Measurements from ENCODE around the gene AMOTL1. TPM values are rescaled to one million over a fixed set of nuclear protein-coding genes. Genes with fewer than 3 reads are reported as not detected.
A peak's percentile ranks its signal among the peaks of the same experiment; 100 is the strongest.

AMOTL1 gene
- total and polyA plus RNA-seq, 2 of the 8 experiments (the other 6 are each of a cell fraction or from before 2014, with no cell fraction given) = 9.0 to 27.6 TPM

- ChIA-PET POLR2A (ENCODE audit: partially characterized antibody) (interaction anchor here (0.6 to 3.5 kb wide), 12 partner anchors 8 to 192 kb away, joined by 3 to 14 read pairs (median 4); no protein-coding TSS in a partner anchor), CTCF (ENCODE audit: partially characterized antibody) (interaction anchor here (0.6 to 7.4 kb wide), 20 partner anchors 8 to 163 kb away, joined by 3 to 61 read pairs (median 3); no protein-coding TSS in a partner anchor)
- WGBS, 2 experiments (ENCODE audit: extremely low coverage in 1 of 2, insufficient coverage in 1 of 2, insufficient read length in 1 of 2, insufficient replicate concordance in 2 of 2, low coverage in 1 of 2, low lambda C conversion rate in 2 of 2, missing lambda C conversion rate in 1 of 2) = 44% methylated on average over 4 of the region's 4 CpGs; no CpG with 5 or more reads in 1 of the 2 experiments
- Histone ChIP-seq H3K9ac (replicated peaks in 1 of 4; ENCODE audit: extremely low read depth in 1 of 4, low read depth in 3 of 4, low read length in 3 of 4) (no peak overlapping the region), H3K79me2 (ENCODE audit: control insufficient read depth in 1 of 2, insufficient read depth in 2 of 2, low read length in 2 of 2) (no peaks in the 10 kb centered on the region), H4K91ac (replicated peaks; ENCODE audit: insufficient read length, low read length) (peak overlapping the region; percentile 72), H3K4me1 (replicated peaks in 1 of 4; ENCODE audit: control insufficient read depth in 3 of 4, insufficient read depth in 4 of 4, low read length in 3 of 4) (peaks cover 5 to 29% (median 16%) of the 10 kb centered on the region in 4 experiments), H3K36me3 (ENCODE audit: control insufficient read depth in 2 of 4, insufficient read depth in 4 of 4, low read length in 3 of 4) (no peaks in the 10 kb centered on the region), H3K4ac (replicated peaks; ENCODE audit: insufficient read length, low read depth, low read length) (peak overlapping the region; percentile 25), H2AK5ac (ENCODE audit: low read depth, low read length) (no peak overlapping the region), H3K4me3 (ENCODE audit: extremely low read depth in 1 of 4, insufficient read depth in 2 of 4, low read depth in 3 of 4, low read length in 4 of 4) (peak overlapping the region in 1 of 4 experiments; percentile 12; a peak in 2 of 8 replicates), H2BK5ac (ENCODE audit: low read depth, low read length) (peak overlapping the region; percentile 93; the same call in 1 of the 2 replicates), H3K27me3 (replicated peaks in 1 of 4; ENCODE audit: control insufficient read depth in 3 of 4, extremely low read depth in 1 of 4, insufficient read depth in 3 of 4, low read length in 3 of 4) (peaks cover 0 to 8% (median 4%) of the 10 kb centered on the region in 4 experiments; a peak in 3 of 7 replicates), H3K56ac (replicated peaks; ENCODE audit: insufficient read length, low read depth, low read length) (no peak overlapping the region), H3K14ac (ENCODE audit: insufficient read length) (no peak overlapping the region), H4K20me1 (replicated peaks in 1 of 2; ENCODE audit: control insufficient read depth in 1 of 2, insufficient read depth in 2 of 2, low read length in 2 of 2) (no peaks in the 10 kb centered on the region), H3K9me3 (ENCODE audit: insufficient read depth in 2 of 2, low read depth in 1 of 2, low read length in 1 of 2) (no peaks in the 10 kb centered on the region), H4K5ac (ENCODE audit: insufficient read length, low read depth, low read length) (no peak overlapping the region), H3K4me2 (ENCODE audit: insufficient read depth in 1 of 2, low read depth in 2 of 2, low read length in 2 of 2) (peak overlapping the region; percentile 44 to 58), H3K23me2 (ENCODE audit: low read depth, low read length) (no peaks in the 10 kb centered on the region), H4K8ac (ENCODE audit: extremely low read depth, insufficient read depth, low read length) (no peak overlapping the region), H2AFZ (ENCODE audit: low read length) (no peak overlapping the region), H2BK12ac (ENCODE audit: low read depth, low read length) (peak overlapping the region; percentile 69; the same call in 1 of the 2 replicates), H3K23ac (ENCODE audit: insufficient read length) (no peak overlapping the region), H3K79me1 (ENCODE audit: low read depth, low read length) (no peaks in the 10 kb centered on the region), H3K27ac (ENCODE audit: low read depth, low read length) (no peak overlapping the region), H2BK15ac (ENCODE audit: low read length) (peak overlapping the region; percentile 14; the same call in 1 of the 2 replicates), H2BK120ac (replicated peaks; ENCODE audit: low read depth, low read length) (peak overlapping the region; percentile 85), H2BK20ac (ENCODE audit: low read length) (peak overlapping the region; percentile 75; the same call in 1 of the 2 replicates), H3K18ac (ENCODE audit: extremely low read depth, low read length) (peak overlapping the region; percentile 78)
- FAIRE-seq (peak; percentile 19), DNase-seq (ENCODE audit: low read depth in 1 of 2, low spot score in 2 of 2) (peak; percentile 60)
- TF ChIP-seq RNF2 (IDR thresholded peaks at IDR 0.05; ENCODE audit: borderline replicate concordance, low read depth, low read length, missing control alignments, poor library complexity, severe bottlenecking) (no peak), JUND (IDR thresholded peaks at IDR 0.05; ENCODE audit: low read length) (peak; percentile 82), NANOG (IDR thresholded peaks at IDR 0.05; ENCODE audit: insufficient read depth, low read depth, low read length, poor library complexity, severe bottlenecking) (peak; percentile 66), JUN (IDR thresholded peaks at IDR 0.05; ENCODE audit: low read depth, low read length) (peak; percentile 27; the same call in 1 of the 2 replicates), BACH1 (IDR thresholded peaks at IDR 0.05; ENCODE audit: low read length) (peak; percentile 36), EP300 (IDR thresholded peaks at IDR 0.05; ENCODE audit: borderline replicate concordance in 1 of 2, low read depth in 2 of 2, low read length in 2 of 2) (peak in 1 of 2 experiments; percentile 72; a peak in 1 of 3 replicates), MAFK (IDR thresholded peaks at IDR 0.05; ENCODE audit: low read depth, low read length) (peak; percentile 68; the same call in 1 of the 2 replicates), YY1 (IDR thresholded peaks at IDR 0.05; ENCODE audit: low read depth, low read length) (0 out of 2 replicates have a peak, but pooled peaks have one; percentile 34), KDM5A (IDR thresholded peaks at IDR 0.05; ENCODE audit: low read length) (no peak), CTBP2 (IDR thresholded peaks at IDR 0.05; ENCODE audit: borderline replicate concordance, insufficient read depth, insufficient read length, low read length) (peak; percentile 93), SIRT6 (IDR thresholded peaks at IDR 0.05; ENCODE audit: low read length) (no peak)
Observed at GRCh38 chr11:94734563-94735275, 33.4 kb upstream of the AMOTL1 start.
